ENCODE measurements around the gene SLC36A2.

SLC36A2 gene

DNA sequence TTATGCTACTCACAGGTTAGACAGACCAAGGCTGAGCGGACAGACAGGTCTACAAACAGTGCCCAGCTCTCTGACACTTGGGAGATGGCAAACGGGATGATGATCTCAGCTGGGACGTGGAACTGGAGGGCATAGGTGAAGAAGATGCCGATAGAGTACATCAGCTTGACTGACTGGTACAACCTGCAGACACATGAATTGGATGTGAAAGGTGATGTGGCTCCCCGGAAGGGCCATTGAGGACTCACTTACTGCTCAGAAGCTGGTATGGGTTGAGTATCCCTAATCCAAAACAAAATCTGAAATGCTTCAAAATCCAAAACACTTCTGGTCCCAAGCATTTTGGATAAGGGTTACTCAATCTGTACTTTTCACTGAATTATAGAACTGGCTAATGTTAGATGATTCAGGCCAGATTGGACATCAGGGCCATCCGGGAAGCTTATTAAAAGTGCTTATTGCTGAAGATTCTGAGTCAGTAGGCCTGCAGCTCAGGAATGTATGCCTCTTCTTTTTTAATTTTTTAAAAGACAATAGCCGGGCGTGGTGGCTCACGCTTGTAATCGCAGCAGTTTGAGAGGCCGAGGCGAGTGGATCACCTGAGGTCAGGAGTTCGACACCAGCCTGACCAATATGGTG lies 66.2 kb downstream of the SLC36A2 start:
- TF ChIP-seq GATA2 (IDR thresholded peaks at IDR 0.05; ENCODE audit: low read depth, low read length), result no peak
- no peak for TF ChIP-seq GATA3 (IDR thresholded peaks at IDR 0.05; ENCODE audit: low read depth, low read length)

- TF ChIP-seq GATA2 (IDR thresholded peaks at IDR 0.05; ENCODE audit: low read depth, low read length) (no peak), GATA3 (IDR thresholded peaks at IDR 0.05; ENCODE audit: low read depth, low read length) (no peak)
Measured at GRCh38 chr5:151280443-151280842, 66.9 kb downstream of the SLC36A2 start.

DNA sequence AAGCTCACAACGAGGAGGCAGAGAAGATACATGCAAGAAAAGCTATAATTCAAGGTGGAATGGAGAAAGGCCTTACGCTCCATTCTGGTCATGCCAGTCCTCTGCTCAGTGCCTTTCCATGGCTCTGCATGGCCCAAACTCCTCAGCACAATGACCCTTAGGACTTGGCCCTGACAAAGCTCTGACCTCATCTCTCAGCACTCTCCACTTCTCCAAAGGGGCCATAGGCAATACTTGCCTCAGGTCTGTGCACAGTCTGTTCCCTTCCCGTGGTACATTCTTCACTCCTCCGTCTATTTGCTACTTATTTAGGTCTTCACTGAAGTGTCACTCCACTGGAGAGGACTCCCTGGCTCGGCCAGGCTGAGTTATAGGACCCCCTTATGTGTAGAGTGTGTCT lies 68.5 kb downstream of the SLC36A2 start:
- TF ChIP-seq GATA3 (IDR thresholded peaks at IDR 0.05; ENCODE audit: low read depth, low read length), result no peak
- no peak for TF ChIP-seq GATA2 (IDR thresholded peaks at IDR 0.05; ENCODE audit: low read depth, low read length)

- TF ChIP-seq GATA3 (IDR thresholded peaks at IDR 0.05; ENCODE audit: low read depth, low read length) (no peak), GATA2 (IDR thresholded peaks at IDR 0.05; ENCODE audit: low read depth, low read length) (no peak)
Measured at GRCh38 chr5:151275803-151276202, 71.6 kb downstream of the SLC36A2 start.

DNA sequence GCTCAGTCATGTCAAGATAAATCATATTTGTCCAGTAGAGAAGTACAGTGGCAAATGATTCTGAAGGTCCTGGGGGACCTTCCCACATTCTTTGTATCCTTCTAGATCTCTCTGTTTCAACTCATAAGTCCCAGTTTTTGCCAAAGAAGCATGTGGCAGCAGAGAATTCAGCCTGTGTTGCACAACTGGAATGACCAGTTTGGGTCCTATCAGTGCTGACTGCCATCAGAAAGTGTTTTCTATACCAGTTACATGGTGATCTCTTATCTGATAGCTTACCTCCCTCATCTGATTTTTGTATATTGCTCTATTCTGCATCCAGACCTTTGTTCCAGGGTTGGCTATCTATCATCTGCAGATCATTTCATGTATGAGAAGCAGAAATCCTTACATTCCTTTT lies 72.7 kb downstream of the SLC36A2 start:
- TF ChIP-seq GATA2 (IDR thresholded peaks at IDR 0.05; ENCODE audit: low read depth, low read length) (no peak), GATA3 (IDR thresholded peaks at IDR 0.05; ENCODE audit: low read depth, low read length) (no peak)

GRCh38 chr5:151271336-151271735 lies 76.0 kb downstream of the SLC36A2 start:
- TF ChIP-seq GATA3 (IDR thresholded peaks at IDR 0.05; ENCODE audit: low read depth, low read length), result no peak
- TF ChIP-seq GATA2 (IDR thresholded peaks at IDR 0.05; ENCODE audit: low read depth, low read length), result no peak

DNA sequence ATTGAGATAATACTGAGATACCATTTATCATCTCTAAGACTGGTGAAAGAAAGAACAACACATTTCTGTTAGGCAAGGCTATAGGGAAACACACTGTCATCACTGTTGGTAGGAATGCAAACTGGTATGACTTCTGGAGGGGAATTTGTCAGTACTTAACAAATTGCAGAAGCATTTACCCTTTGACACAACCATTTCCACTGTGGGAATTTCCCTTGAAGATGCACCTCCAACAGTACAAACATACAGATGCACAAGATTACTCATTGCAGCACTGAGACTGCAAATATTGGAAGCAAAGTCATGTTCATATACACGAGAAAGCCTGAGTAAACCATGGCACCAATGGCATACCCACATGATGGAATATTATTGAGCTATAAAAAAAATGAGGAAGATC lies 76.8 kb downstream of the SLC36A2 start:
- TF ChIP-seq GATA2 (IDR thresholded peaks at IDR 0.05; ENCODE audit: low read depth, low read length), result no peak
- no peak for TF ChIP-seq GATA3 (IDR thresholded peaks at IDR 0.05; ENCODE audit: low read depth, low read length)

DNA sequence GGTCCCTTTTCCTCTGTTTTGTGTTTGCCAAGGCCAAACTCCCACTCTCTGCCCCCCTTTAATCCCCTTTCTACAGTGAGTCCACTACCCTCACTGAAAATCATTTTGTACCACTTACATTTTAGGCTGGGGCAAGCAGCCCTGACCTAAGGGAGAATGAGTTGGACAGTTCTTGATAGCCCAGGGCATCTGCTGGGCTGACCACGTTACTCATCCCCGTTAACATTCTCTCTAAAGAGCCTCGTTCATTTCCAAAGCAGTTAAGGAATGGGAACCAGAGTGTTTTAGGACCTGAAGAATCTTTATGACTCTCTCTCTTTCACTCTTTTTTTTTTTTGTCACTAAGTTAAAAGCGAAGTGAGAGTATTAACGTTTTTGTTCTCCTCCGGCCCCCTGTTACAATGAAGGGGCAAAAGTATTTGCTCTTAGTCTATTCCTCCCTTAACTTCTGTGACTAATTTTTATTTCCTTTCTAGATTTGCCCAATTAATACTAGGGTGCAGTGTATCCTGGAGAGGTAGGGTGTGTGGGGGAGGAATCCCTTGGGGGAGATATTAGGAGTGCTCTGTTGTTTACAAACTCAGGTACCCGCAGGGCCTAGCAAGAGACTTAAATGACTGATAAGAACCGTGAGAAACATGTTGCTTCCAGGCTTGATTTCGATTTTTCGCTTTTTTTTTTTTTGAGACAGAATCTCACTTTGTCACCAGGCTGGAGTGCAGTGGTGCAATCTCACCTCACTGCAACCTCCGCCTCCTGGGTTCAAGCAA lies 79.7 kb downstream of the SLC36A2 start:
- no peak for TF ChIP-seq GATA2 (IDR thresholded peaks at IDR 0.05; ENCODE audit: low read depth, low read length)
- TF ChIP-seq GATA3 (IDR thresholded peaks at IDR 0.05; ENCODE audit: low read depth, low read length), result no peak
